ENCODE data around the gene WNK2.

The WNK2 gene

GRCh38 chr9:93307468-93308157 lies 123.7 kb downstream of the WNK2 start:
- no peak overlapping the region for H3K27ac ChIP-seq (replicated peaks)
- TF ChIP-seq SPI1 (IDR thresholded peaks at IDR 0.05; ENCODE audit: borderline replicate concordance, low read depth) (no peak), POLR2AphosphoS5 (IDR thresholded peaks at IDR 0.05; ENCODE audit: low read depth) (no peak), GABPA (IDR thresholded peaks at IDR 0.05; ENCODE audit: low read depth) (no peak), CTCF (IDR thresholded peaks at IDR 0.05; ENCODE audit: insufficient read depth, low read length) (no peak)
- TF ChIP-seq, protein P1, sequence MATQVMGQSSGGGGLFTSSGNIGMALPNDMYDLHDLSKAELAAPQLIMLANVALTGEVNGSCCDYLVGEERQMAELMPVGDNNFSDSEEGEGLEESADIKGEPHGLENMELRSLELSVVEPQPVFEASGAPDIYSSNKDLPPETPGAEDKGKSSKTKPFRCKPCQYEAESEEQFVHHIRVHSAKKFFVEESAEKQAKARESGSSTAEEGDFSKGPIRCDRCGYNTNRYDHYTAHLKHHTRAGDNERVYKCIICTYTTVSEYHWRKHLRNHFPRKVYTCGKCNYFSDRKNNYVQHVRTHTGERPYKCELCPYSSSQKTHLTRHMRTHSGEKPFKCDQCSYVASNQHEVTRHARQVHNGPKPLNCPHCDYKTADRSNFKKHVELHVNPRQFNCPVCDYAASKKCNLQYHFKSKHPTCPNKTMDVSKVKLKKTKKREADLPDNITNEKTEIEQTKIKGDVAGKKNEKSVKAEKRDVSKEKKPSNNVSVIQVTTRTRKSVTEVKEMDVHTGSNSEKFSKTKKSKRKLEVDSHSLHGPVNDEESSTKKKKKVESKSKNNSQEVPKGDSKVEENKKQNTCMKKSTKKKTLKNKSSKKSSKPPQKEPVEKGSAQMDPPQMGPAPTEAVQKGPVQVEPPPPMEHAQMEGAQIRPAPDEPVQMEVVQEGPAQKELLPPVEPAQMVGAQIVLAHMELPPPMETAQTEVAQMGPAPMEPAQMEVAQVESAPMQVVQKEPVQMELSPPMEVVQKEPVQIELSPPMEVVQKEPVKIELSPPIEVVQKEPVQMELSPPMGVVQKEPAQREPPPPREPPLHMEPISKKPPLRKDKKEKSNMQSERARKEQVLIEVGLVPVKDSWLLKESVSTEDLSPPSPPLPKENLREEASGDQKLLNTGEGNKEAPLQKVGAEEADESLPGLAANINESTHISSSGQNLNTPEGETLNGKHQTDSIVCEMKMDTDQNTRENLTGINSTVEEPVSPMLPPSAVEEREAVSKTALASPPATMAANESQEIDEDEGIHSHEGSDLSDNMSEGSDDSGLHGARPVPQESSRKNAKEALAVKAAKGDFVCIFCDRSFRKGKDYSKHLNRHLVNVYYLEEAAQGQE (IDR thresholded peaks at IDR 0.05; ENCODE audit: insufficient replicate concordance, low read depth) = no peak
- no peak overlapping the region for H3K4me3 ChIP-seq (replicated peaks; ENCODE audit: insufficient read depth, low read length)
- no peak for DNase-seq (ENCODE audit: low read depth in 1 of 2, low spot score in 1 of 2)
- peaks cover 2% of the 10 kb centered on the region for H3K27me3 ChIP-seq (ENCODE audit: insufficient read depth, poor library complexity, severe bottlenecking)

GRCh38 chr9:93308158-93308602 lies 124.2 kb downstream of the WNK2 start:
- no peak overlapping the region for H3K27ac ChIP-seq (replicated peaks)
- TF ChIP-seq GABPA (IDR thresholded peaks at IDR 0.05; ENCODE audit: low read depth) (no peak), CTCF (IDR thresholded peaks at IDR 0.05; ENCODE audit: insufficient read depth, low read length) (no peak), SPI1 (IDR thresholded peaks at IDR 0.05; ENCODE audit: borderline replicate concordance, low read depth) (no peak), POLR2AphosphoS5 (IDR thresholded peaks at IDR 0.05; ENCODE audit: low read depth) (no peak)
- TF ChIP-seq, protein P1 (IDR thresholded peaks at IDR 0.05; ENCODE audit: insufficient replicate concordance, low read depth) = no peak
- no peak overlapping the region for H3K4me3 ChIP-seq (replicated peaks; ENCODE audit: insufficient read depth, low read length)
- H3K27me3 ChIP-seq (ENCODE audit: insufficient read depth, poor library complexity, severe bottlenecking) = peaks cover 2% of the 10 kb centered on the region
- no peak for DNase-seq (ENCODE audit: low read depth in 1 of 2, low spot score in 1 of 2)

GRCh38 chr9:93308676-93309075 lies 124.7 kb downstream of the WNK2 start:
- no peak overlapping the region for H3K27ac ChIP-seq (replicated peaks)
- peaks cover 2% of the 10 kb centered on the region for H3K27me3 ChIP-seq (ENCODE audit: insufficient read depth, poor library complexity, severe bottlenecking)
- H3K4me3 ChIP-seq (replicated peaks; ENCODE audit: insufficient read depth, low read length) = no peak overlapping the region
- TF ChIP-seq GABPA (IDR thresholded peaks at IDR 0.05; ENCODE audit: low read depth) (no peak), CTCF (IDR thresholded peaks at IDR 0.05; ENCODE audit: insufficient read depth, low read length) (no peak), POLR2AphosphoS5 (IDR thresholded peaks at IDR 0.05; ENCODE audit: low read depth) (no peak)
- no peak for DNase-seq (ENCODE audit: low read depth in 1 of 2, low spot score in 1 of 2)

Data from HL-60 (cell line).